ENCODE data around the gene STARD7. TPM values are rescaled to one million over a fixed set of nuclear protein-coding genes. Genes with fewer than 3 reads are reported as not detected.

The STARD7 gene
- total RNA-seq, 1 donor from 2014 or later: 100 TPM

- H3K27me3 Mint-ChIP-seq (ENCODE audit: unreplicated experiment): peaks cover 7% of the 10 kb centered on the region
- H3K4me3 Mint-ChIP-seq (ENCODE audit: unreplicated experiment): peak overlapping the region; percentile 64
- H3K27ac Mint-ChIP-seq (ENCODE audit: unreplicated experiment): peak overlapping the region; percentile 75
- TF ChIP-seq CTCF (IDR thresholded peaks at IDR 0.05; ENCODE audit: partially characterized antibody, unreplicated experiment): no peak
- H3K4me1 Mint-ChIP-seq (ENCODE audit: low read depth, unreplicated experiment): peaks cover 23% of the 10 kb centered on the region
- DNase-seq: no peak
- H3K9me3 Mint-ChIP-seq (ENCODE audit: unreplicated experiment): peaks cover 10% of the 10 kb centered on the region
- H3K36me3 Mint-ChIP-seq (ENCODE audit: unreplicated experiment): no peaks in the 10 kb centered on the region
Measured at GRCh38 chr2:96152304-96153161, 56.1 kb downstream of the STARD7 start.

GRCh38 chr2:96151595-96152303 is 56.9 kb downstream of the STARD7 start:
- peak overlapping the region; percentile 64 for H3K4me3 Mint-ChIP-seq (ENCODE audit: unreplicated experiment)

GRCh38 chr2:96150791-96151594 is 57.6 kb downstream of the STARD7 start:
- Mint-ChIP-seq H3K27me3 (ENCODE audit: unreplicated experiment) (peaks cover 7% of the 10 kb centered on the region), H3K36me3 (ENCODE audit: unreplicated experiment) (no peaks in the 10 kb centered on the region), H3K4me1 (ENCODE audit: low read depth, unreplicated experiment) (peaks cover 27% of the 10 kb centered on the region), H3K4me3 (ENCODE audit: unreplicated experiment) (no peak overlapping the region), H3K9me3 (ENCODE audit: unreplicated experiment) (peaks cover 10% of the 10 kb centered on the region), H3K27ac (ENCODE audit: unreplicated experiment) (no peak overlapping the region)
- no peak for TF ChIP-seq CTCF (IDR thresholded peaks at IDR 0.05; ENCODE audit: partially characterized antibody, unreplicated experiment)
- DNase-seq: no peak

More at GRCh38 chr2:96151595-96152303, 56.9 kb downstream of the STARD7 start:
- no peak overlapping the region for H3K27ac Mint-ChIP-seq (ENCODE audit: unreplicated experiment)
- no peak for DNase-seq
- H3K36me3 Mint-ChIP-seq (ENCODE audit: unreplicated experiment): no peaks in the 10 kb centered on the region
- peaks cover 7% of the 10 kb centered on the region for H3K27me3 Mint-ChIP-seq (ENCODE audit: unreplicated experiment)
- peaks cover 27% of the 10 kb centered on the region for H3K4me1 Mint-ChIP-seq (ENCODE audit: low read depth, unreplicated experiment)
- H3K9me3 Mint-ChIP-seq (ENCODE audit: unreplicated experiment): peaks cover 10% of the 10 kb centered on the region
- TF ChIP-seq CTCF (IDR thresholded peaks at IDR 0.05; ENCODE audit: partially characterized antibody, unreplicated experiment): no peak

GRCh38 chr2:96150007-96150640 is 58.5 kb downstream of the STARD7 start:
- H3K27me3 Mint-ChIP-seq (ENCODE audit: unreplicated experiment): peaks cover 8% of the 10 kb centered on the region

More at GRCh38 chr2:96150007-96150640, 58.5 kb downstream of the STARD7 start:
- TF ChIP-seq CTCF (IDR thresholded peaks at IDR 0.05; ENCODE audit: partially characterized antibody, unreplicated experiment): no peak
- no peak overlapping the region for H3K27ac Mint-ChIP-seq (ENCODE audit: unreplicated experiment)
- DNase-seq: no peak
- H3K36me3 Mint-ChIP-seq (ENCODE audit: unreplicated experiment): no peaks in the 10 kb centered on the region
- peaks cover 27% of the 10 kb centered on the region for H3K4me1 Mint-ChIP-seq (ENCODE audit: low read depth, unreplicated experiment)
- H3K9me3 Mint-ChIP-seq (ENCODE audit: unreplicated experiment): peaks cover 10% of the 10 kb centered on the region
- H3K4me3 Mint-ChIP-seq (ENCODE audit: unreplicated experiment): no peak overlapping the region
